H9 (cell line): ENCODE data around the gene SMIM10. TPM values are rescaled to one million over a fixed set of nuclear protein-coding genes. Genes with fewer than 3 reads are reported as not detected.
"Not testable (repeated sequence)": the region's sequence is repeated elsewhere in the genome, so short reads cannot be mapped to it uniquely, and the experiment has no call there.

Source experiments
- DNase-seq: peaks from one replicate; pipeline ENCODE4 v3.0.0-alpha.2; 2017
- H2AFZ ChIP-seq: one replicate; pipeline ENCODE4 v1.6.1; 2013; ENCODE audit warnings: mild to moderate bottlenecking, low read length, control low read depth, moderate library complexity
- H2AK5ac ChIP-seq: 2 replicates; pipeline ENCODE4 v1.6.1; 2013; ENCODE audit warnings: low read length, control low read depth, mixed read lengths; ENCODE audit not compliant: insufficient read length
- H2BK120ac ChIP-seq: one replicate; pipeline ENCODE4 v1.6.1; 2013; ENCODE audit warnings: low read depth, mild to moderate bottlenecking, low read length, control low read depth, inconsistent platforms; ENCODE audit not compliant: poor library complexity, severe bottlenecking
- H2BK12ac ChIP-seq: 2 replicates; pipeline ENCODE4 v1.6.1; 2013; ENCODE audit warnings: low read length, control low read depth, mixed read lengths, low read depth; ENCODE audit not compliant: insufficient read length
- H2BK15ac ChIP-seq: 2 replicates; pipeline ENCODE4 v1.6.1; 2013; ENCODE audit warnings: low read depth, low read length, control low read depth
- H2BK20ac ChIP-seq: one replicate; pipeline ENCODE4 v1.6.1; 2013; ENCODE audit warnings: low read depth, mild to moderate bottlenecking, low read length, control low read depth, inconsistent platforms; ENCODE audit not compliant: poor library complexity, severe bottlenecking
- H2BK5ac ChIP-seq: 2 replicates; pipeline ENCODE4 v1.6.1; 2013; ENCODE audit warnings: low read length, control low read depth, mixed read lengths; ENCODE audit not compliant: insufficient read length
- H3K14ac ChIP-seq: 2 replicates; pipeline ENCODE4 v1.6.1; 2013; ENCODE audit warnings: low read length, control low read depth; ENCODE audit not compliant: insufficient read depth
- H3K18ac ChIP-seq: 2 replicates; pipeline ENCODE4 v1.6.1; 2013; ENCODE audit warnings: low read depth, mild to moderate bottlenecking, mixed read lengths, low read length, control low read depth; ENCODE audit not compliant: insufficient read length
- H3K23ac ChIP-seq: 2 replicates; pipeline ENCODE4 v1.6.1; 2013; ENCODE audit warnings: low read length, control low read depth, mixed read lengths, low read depth; ENCODE audit not compliant: insufficient read length
- H3K23me2 ChIP-seq: 2 replicates; pipeline ENCODE4 v1.6.1; 2013; ENCODE audit warnings: low read depth, mild to moderate bottlenecking, mixed read lengths, low read length, control low read depth; ENCODE audit not compliant: insufficient read length, poor library complexity, severe bottlenecking
- H3K27ac ChIP-seq: 2 replicates; pipeline ENCODE4 v1.5.1; 2013; ENCODE audit warnings: low read length, control low read depth, mixed read lengths, low read depth; ENCODE audit not compliant: insufficient read length
- H3K27me3 ChIP-seq: 2 replicates; pipeline ENCODE4 v1.6.1; 2013; ENCODE audit warnings: low read length, control low read depth, inconsistent platforms; ENCODE audit not compliant: insufficient read depth
- H3K4ac ChIP-seq: 2 replicates; pipeline ENCODE4 v1.6.1; 2013; ENCODE audit warnings: low read depth, mild to moderate bottlenecking, control low read depth, inconsistent platforms, low read length, moderate library complexity
- H3K4me1 ChIP-seq: 2 replicates; pipeline ENCODE4 v1.6.1; 2013; ENCODE audit warnings: low read length, control low read depth, inconsistent platforms; ENCODE audit not compliant: insufficient read depth
- H3K4me2 ChIP-seq: 2 replicates; pipeline ENCODE4 v1.6.1; 2013; ENCODE audit warnings: low read length, control low read depth, mixed read lengths; ENCODE audit not compliant: insufficient read length, insufficient read depth
- H3K56ac ChIP-seq: 2 replicates; pipeline ENCODE4 v1.6.1; 2013; ENCODE audit warnings: low read depth, mild to moderate bottlenecking, mixed read lengths, low read length, control low read depth; ENCODE audit not compliant: insufficient read length
- H3K79me1 ChIP-seq: 2 replicates; pipeline ENCODE4 v1.6.1; 2013; ENCODE audit warnings: low read depth, mild to moderate bottlenecking, moderate library complexity, low read length, control low read depth, inconsistent platforms; ENCODE audit not compliant: insufficient read depth, poor library complexity, severe bottlenecking
- H3K79me2 ChIP-seq: 2 replicates; pipeline ENCODE4 v1.6.1; 2013; ENCODE audit warnings: low read length, control low read depth, inconsistent platforms; ENCODE audit not compliant: insufficient read depth
- H3K9ac ChIP-seq: 2 replicates; pipeline ENCODE4 v1.6.1; 2013; ENCODE audit warnings: low read length, control low read depth, mixed read lengths; ENCODE audit not compliant: insufficient read length; ENCODE audit errors: extremely low read depth
- H3K9me3 ChIP-seq: one replicate; pipeline ENCODE4 v1.6.1; 2013; ENCODE audit warnings: low read depth, low read length, inconsistent platforms; ENCODE audit not compliant: control insufficient read depth
- H3T11ph ChIP-seq: one replicate; pipeline ENCODE4 v1.6.1; 2013; ENCODE audit warnings: mild to moderate bottlenecking, low read length, control low read depth, inconsistent platforms
- H4K20me1 ChIP-seq: one replicate; pipeline ENCODE4 v1.6.1; 2013; ENCODE audit not compliant: control insufficient read depth, insufficient read length, insufficient read depth
- H4K5ac ChIP-seq: 2 replicates; pipeline ENCODE4 v1.6.1; 2013; ENCODE audit warnings: low read depth, mild to moderate bottlenecking, mixed read lengths, low read length, control low read depth; ENCODE audit not compliant: insufficient read length
- H4K8ac ChIP-seq: replicated peaks from 2 replicates; pipeline ENCODE4 v1.6.1; 2013; ENCODE audit warnings: low read length, control low read depth, mixed read lengths, low read depth; ENCODE audit not compliant: insufficient read length
- H4K91ac ChIP-seq: 2 replicates; pipeline ENCODE4 v1.6.1; 2013; ENCODE audit warnings: low read depth, mild to moderate bottlenecking, moderate library complexity, mixed read lengths, low read length, control low read depth; ENCODE audit not compliant: insufficient read length
- H3K27ac Mint-ChIP-seq, 3 experiments: 2 replicates in 2 of 3; 3 replicates in 1 of 3; pipeline ENCODE4 v1.8.0; 2020 to 2021; ENCODE audit warnings: mixed read lengths in 3 of 3, mild to moderate bottlenecking in 1 of 3, moderate library complexity in 1 of 3
- H3K27me3 Mint-ChIP-seq: 2 replicates; pipeline ENCODE4 v1.8.0; 2021; ENCODE audit warnings: low read depth, mild to moderate bottlenecking, moderate library complexity, mixed read lengths
- H3K36me3 Mint-ChIP-seq, 3 experiments: 2 replicates in 2 of 3; 3 replicates in 1 of 3; pipeline ENCODE4 v1.8.0; 2020 to 2021; ENCODE audit warnings: low read depth in 3 of 3, mixed read lengths in 3 of 3; ENCODE audit not compliant: insufficient read depth in 1 of 3
- H3K4me1 Mint-ChIP-seq, 2 experiments: 2 replicates each; pipeline ENCODE4 v1.8.0; 2020; ENCODE audit warnings: mixed read lengths in 2 of 2
- H3K4me3 Mint-ChIP-seq, 2 experiments: 2 replicates in 1 of 2; 3 replicates in 1 of 2; pipeline ENCODE4 v1.8.0; 2020 to 2021; ENCODE audit warnings: mild to moderate bottlenecking in 2 of 2, mixed read lengths in 2 of 2, moderate library complexity in 1 of 2
- H3K9me3 Mint-ChIP-seq, 2 experiments: 2 replicates in 1 of 2; 3 replicates in 1 of 2; pipeline ENCODE4 v1.8.0; 2020; ENCODE audit warnings: mild to moderate bottlenecking in 2 of 2, mixed read lengths in 2 of 2, moderate library complexity in 1 of 2
- WGBS: extraction: QIAGEN DNeasy Blood & Tissue Kit; methylation state at CpG from one replicate; pipeline ENCODE4 v1.1.7; 2013; ENCODE audit warnings: missing lambda C conversion rate, low lambda C conversion rate, mixed read lengths; ENCODE audit not compliant: insufficient read length; ENCODE audit errors: extremely low coverage; 5-methylcytosine and 5-hydroxymethylcytosine counted together
- total RNA-seq: library from RNA; stranded (reverse); gene quantifications from 2 replicates; pipeline ENCODE4 v1.2.1, GENCODE V29; 2021

SMIM10 gene
- total RNA-seq, 1 experiment from 2014 or later = 1.2 TPM

DNA sequence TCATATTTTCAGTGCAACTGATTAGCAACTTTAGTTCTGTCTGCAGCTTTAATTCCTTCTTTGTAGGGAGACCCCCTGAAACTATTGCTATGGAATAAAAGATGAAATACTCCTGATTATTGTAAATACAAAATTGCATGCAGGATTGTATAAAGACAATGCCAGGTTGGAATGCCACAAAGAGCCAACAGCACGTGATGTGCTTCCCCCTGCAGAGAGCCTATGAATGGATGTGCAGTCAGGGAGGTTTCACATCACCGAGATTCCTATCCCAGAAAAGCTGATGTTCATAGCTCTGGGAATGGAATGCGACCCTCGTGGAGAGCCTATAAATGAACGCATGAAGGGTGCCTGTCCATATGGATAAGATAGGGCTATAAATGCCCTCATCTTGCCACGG, 33.0 kb downstream of the SMIM10 start:
- no CpG with 5 or more reads among the region's 6 CpGs for WGBS
- Mint-ChIP-seq H3K4me1 (peaks cover 17 to 27% of the 10 kb centered on the region in 2 experiments), H3K9me3 (peaks cover 24 to 66% of the 10 kb centered on the region in 2 experiments; a peak in 4 of 5 replicates)

More for the DNA sequence above, 33.0 kb downstream of the SMIM10 start:
- H3K23ac ChIP-seq, H4K8ac ChIP-seq, H3K36me3 Mint-ChIP-seq, H2AFZ ChIP-seq, H4K20me1 ChIP-seq, H2BK5ac ChIP-seq, DNase-seq, H3K27ac Mint-ChIP-seq, H2BK120ac ChIP-seq, H2AK5ac ChIP-seq, H3K27me3 Mint-ChIP-seq, H3K4me2 ChIP-seq, H3K23me2 ChIP-seq, H3K9ac ChIP-seq, H3K14ac ChIP-seq, H3T11ph ChIP-seq, H3K4me1 ChIP-seq, H3K4ac ChIP-seq, H2BK15ac ChIP-seq, H3K79me2 ChIP-seq, H3K56ac ChIP-seq, H4K91ac ChIP-seq, H3K27me3 ChIP-seq, H3K27ac ChIP-seq, H3K18ac ChIP-seq, H2BK20ac ChIP-seq, H3K4me3 Mint-ChIP-seq, H3K79me1 ChIP-seq, H3K9me3 ChIP-seq, H4K5ac ChIP-seq, H2BK12ac ChIP-seq: not testable (repeated sequence)
